GM19395 (cell line): ENCODE results near the gene SLC1A2.

Source experiments
- ATAC-seq: cut with Tn5 transposase; IDR thresholded peaks from one replicate; pipeline ENCODE4 v1.9.1; 2021; ENCODE audit warnings: mild to moderate bottlenecking, moderate library complexity; ENCODE audit not compliant: unreplicated experiment

The SLC1A2 gene

GRCh38 chr11:35248558-35249323 lies 170.6 kb downstream of the SLC1A2 start:
- ATAC-seq = no peak

- no peak for ATAC-seq
Observed at GRCh38 chr11:35247863-35248262, 171.5 kb downstream of the SLC1A2 start.

GRCh38 chr11:35247428-35247827 lies 171.9 kb downstream of the SLC1A2 start:
- no peak for ATAC-seq

GRCh38 chr11:35246745-35247144 lies 172.6 kb downstream of the SLC1A2 start:
- ATAC-seq = no peak

GRCh38 chr11:35245786-35246185 lies 173.6 kb downstream of the SLC1A2 start:
- no peak for ATAC-seq

GRCh38 chr11:35245056-35245455 lies 174.3 kb downstream of the SLC1A2 start:
- no peak for ATAC-seq

GRCh38 chr11:35243774-35244173 lies 175.6 kb downstream of the SLC1A2 start:
- no peak for ATAC-seq

- no peak for ATAC-seq
Observed at GRCh38 chr11:35242412-35243242, 176.7 kb downstream of the SLC1A2 start.

- no peak for ATAC-seq
Observed at GRCh38 chr11:35241531-35241930, 177.8 kb downstream of the SLC1A2 start.

GRCh38 chr11:35241083-35241482 lies 178.3 kb downstream of the SLC1A2 start:
- ATAC-seq = no peak

- no peak for ATAC-seq
Observed at GRCh38 chr11:35239471-35240075, 179.8 kb downstream of the SLC1A2 start.

GRCh38 chr11:35238882-35239281 lies 180.5 kb downstream of the SLC1A2 start:
- no peak for ATAC-seq

- ATAC-seq = no peak
Observed at GRCh38 chr11:35237860-35238715, 181.3 kb downstream of the SLC1A2 start.

GRCh38 chr11:35237351-35237750 lies 182.0 kb downstream of the SLC1A2 start:
- no peak for ATAC-seq

- ATAC-seq = no peak
Observed at GRCh38 chr11:35236667-35237003, 182.7 kb downstream of the SLC1A2 start.

- ATAC-seq = no peak
Observed at GRCh38 chr11:35235936-35236666, 183.3 kb downstream of the SLC1A2 start.

- ATAC-seq = no peak
Observed at GRCh38 chr11:35235498-35235897, 183.9 kb downstream of the SLC1A2 start.

- ATAC-seq = no peak
Observed at GRCh38 chr11:35235157-35235468, 184.2 kb downstream of the SLC1A2 start.

GRCh38 chr11:35234460-35235156 lies 184.8 kb downstream of the SLC1A2 start:
- no peak for ATAC-seq

GRCh38 chr11:35233518-35233917 lies 185.8 kb downstream of the SLC1A2 start:
- no peak for ATAC-seq
